GM18508 (cell line): ENCODE results near the gene EGLN1.
"Not testable (repeated sequence)": the region's sequence is repeated elsewhere in the genome, so short reads cannot be mapped to it uniquely, and the experiment has no call there.

Experiments used
- ATAC-seq: cut with Tn5 transposase; IDR thresholded peaks from one replicate; pipeline ENCODE4 v1.9.1; 2021; ENCODE audit warnings: moderate number of reproducible peaks; ENCODE audit not compliant: insufficient read depth, unreplicated experiment

Gene EGLN1

DNA sequence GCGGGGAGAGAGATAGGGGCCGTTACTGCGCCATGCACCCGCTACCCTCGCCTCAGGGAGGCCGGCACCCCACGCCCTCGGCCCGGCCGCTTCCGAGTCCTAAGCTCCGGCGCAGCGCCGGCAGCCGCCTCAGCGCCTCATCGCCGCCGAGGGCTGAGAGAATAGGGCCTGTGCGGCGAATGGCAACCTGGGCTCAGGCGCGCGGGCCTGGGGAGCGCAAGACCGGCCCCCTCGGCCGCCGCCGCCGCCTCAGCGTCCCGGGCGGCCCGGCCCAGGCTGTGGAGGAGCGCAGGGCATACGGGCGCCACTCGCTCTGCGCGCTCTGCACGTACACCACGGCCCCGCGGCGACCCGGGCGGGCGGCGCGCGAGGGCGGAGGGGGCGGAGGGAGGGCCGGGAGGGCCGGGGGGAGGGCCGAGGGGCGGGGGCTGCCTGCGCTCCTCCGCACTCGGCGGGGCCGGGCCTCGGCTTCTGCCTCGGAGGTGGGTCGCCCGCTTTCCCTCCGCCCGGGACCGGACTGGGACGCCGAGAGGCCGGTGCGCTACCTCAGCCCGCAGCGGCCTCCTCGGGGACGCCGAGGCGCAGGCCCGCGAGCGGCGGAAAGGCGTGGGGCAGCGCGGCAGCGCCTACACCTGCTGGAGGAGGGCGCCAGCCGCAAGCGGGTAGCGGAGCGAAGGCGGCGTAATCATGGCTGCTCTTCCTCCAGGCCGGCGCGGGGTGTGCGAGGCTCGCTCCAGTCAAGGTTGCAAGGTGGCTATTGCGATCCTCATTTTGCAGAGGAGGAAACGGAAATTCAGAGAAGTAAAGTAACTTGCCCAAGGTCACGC is at the start of gene EGLN1:
EGLN1 (minus strand) TSS at position 317 of the 827 bp plus-strand sequence. CDS start 399 bp downstream, outside the sequence.
- ATAC-seq = peak; percentile 47

DNA sequence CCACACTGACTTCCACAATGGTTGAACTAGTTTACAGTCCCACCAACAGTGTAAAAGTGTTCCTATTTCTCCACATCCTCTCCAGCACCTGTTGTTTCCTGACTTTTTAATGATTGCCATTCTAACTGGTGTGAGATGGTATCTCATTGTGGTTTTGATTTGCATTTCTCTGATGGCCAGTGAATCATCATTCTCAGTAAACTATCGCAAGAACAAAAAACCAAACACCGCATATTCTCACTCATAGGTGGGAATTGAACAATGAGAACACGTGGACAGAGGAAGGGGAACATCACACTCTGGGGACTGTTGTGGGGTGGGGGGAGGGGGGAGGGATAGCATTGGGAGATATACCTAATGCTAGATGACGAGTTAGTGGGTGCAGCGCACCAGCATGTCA is 49.4 kb upstream of the EGLN1 start:
- not testable (repeated sequence) for ATAC-seq

DNA sequence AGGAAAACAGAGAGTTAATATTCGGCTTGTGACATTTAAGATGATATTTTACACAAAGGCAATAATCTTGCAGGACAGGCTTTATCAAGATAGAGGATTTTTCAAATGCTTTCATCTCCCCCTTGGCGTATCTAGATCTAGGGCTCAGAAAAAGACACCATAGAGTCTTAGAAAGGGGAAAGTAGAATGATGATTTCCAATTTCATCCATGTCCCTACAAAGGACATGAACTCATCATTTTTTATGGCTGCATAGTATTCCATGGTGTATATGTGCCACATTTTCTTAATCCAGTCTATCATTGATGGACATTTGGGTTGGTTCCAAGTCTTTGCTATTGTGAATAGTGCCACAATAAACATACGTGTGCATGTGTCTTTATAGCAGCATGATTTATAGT is 48.9 kb upstream of the EGLN1 start:
- not testable (repeated sequence) for ATAC-seq

DNA sequence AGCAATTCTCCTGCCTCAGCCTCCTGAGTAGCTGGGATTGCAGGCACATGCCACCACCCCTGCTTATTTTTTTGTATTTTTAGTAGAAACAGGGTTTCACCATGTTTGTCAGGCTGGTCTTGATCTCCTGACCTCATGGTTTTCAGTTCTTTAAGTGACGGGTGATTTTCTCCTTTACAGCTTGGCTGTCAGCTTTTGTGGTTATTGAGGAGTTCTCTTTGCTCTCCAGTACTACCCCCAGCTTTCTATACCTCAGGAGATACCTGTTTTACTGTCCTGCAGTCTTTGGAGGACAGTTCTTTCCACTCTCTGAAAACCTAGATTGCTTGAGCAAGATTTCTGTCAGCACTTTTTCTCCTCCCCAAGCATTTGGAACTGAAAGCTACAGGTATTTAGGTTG is 45.9 kb upstream of the EGLN1 start:
- no peak for ATAC-seq

DNA sequence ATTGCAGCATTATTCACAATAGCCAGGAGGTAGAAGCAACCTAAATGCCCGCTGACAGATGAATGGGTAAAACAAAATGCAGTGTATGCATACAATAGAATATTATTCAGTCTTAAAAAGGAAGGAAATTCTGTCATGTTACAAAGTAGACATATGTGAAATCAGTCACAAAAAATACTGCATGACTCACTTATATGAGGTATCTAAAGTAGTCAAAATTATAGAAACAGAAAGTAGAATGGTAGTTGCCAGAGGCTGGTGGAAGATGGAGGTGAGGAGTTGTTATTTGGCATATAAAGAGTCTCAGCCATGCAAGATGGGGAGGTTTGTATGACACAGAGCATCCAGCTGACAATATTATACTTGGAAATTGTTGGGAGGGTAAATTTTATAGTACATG is 43.0 kb upstream of the EGLN1 start:
- no peak for ATAC-seq

GRCh38 chr1:231463541-231463940 is 41.5 kb upstream of the EGLN1 start:
- ATAC-seq = no peak

DNA sequence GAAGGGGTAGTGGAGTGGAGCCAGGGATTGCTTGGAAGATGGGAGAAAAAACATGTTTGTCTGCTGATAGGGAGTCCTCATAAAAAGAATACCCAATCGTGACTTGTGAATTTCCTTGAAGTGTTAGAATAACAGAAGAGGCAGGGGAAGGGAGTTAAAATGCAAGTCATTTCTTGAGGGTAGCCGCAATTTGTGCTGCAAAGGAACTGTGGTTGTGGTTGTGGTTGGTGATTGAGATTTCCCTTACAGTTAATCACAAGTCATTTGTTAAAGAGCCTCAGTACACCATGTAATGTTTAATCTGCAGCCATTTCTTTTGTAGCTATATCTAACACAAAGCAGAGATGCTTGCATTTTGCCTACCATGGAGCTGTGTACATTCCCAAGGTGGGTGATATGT is 38.5 kb upstream of the EGLN1 start:
- peak; percentile 85 for ATAC-seq

DNA sequence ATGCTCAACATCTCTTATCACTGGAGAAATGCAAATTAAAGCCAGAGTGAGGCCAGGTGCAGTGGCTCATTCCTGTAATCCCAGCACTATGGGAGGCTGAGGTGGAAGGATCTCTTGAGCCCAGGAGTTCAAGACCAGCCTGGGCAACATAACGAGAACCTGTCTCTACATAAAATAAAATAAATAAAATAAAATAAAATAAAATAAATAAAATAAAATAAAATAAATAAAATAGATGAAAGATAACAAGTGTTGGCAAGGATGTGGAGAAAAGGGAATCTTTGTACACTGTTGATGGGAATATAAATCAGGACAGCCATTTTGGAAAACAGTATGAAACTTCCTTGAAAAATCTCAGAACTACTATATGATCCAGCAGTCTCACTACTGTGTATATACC is 37.4 kb upstream of the EGLN1 start:
- not testable (repeated sequence) for ATAC-seq

- not testable (repeated sequence) for ATAC-seq
Measured at GRCh38 chr1:231457956-231458355, 35.9 kb upstream of the EGLN1 start.

DNA sequence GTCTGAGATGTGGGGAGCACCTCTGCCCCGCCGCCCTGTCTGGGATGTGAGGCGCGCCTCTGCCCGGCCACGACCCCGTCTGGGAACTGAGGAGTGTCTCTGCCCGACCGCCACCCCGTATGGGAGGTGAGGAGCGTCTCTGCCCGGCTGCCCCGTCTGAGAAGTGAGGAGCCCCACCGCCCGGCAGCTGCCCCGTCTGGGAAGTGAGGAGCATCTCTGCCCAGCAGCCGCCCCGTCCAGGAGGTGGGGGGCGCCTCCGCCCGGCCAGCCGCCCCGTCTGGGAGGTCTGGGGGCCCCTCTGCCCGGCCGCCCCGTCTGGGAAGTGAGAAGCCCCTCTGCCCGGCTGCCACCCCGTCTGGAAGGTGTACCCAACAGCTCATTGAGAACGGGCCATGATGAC is 32.0 kb upstream of the EGLN1 start:
- not testable (repeated sequence) for ATAC-seq

DNA sequence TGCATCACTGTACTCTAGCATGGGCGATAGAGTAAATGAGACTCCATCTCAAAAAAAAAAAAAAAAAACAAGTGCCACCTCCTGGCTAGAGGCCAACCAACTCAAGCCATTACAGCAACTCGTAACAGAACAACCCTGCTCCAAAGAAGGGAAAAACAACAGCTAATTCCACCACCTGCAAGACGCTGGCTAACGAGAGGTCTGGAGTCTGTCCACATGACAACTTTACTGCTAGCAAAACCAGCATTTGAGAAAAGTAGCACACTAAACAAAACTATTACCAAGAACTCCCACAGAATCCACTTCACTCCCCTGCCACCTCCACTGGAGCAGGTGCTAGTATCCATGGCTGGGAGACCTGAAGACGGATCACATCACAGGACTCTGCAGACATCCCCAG is 24.1 kb upstream of the EGLN1 start:
- ATAC-seq = no peak

- ATAC-seq = no peak
Measured at GRCh38 chr1:231444059-231444458, 22.0 kb upstream of the EGLN1 start.

- no peak for ATAC-seq
Measured at GRCh38 chr1:231443363-231443762, 21.3 kb upstream of the EGLN1 start.

- no peak for ATAC-seq
Measured at GRCh38 chr1:231442735-231443134, 20.6 kb upstream of the EGLN1 start.

- ATAC-seq = no peak
Measured at GRCh38 chr1:231432996-231433395, 10.9 kb upstream of the EGLN1 start.

- ATAC-seq = no peak
Measured at GRCh38 chr1:231431665-231432415, 9.8 kb upstream of the EGLN1 start.

DNA sequence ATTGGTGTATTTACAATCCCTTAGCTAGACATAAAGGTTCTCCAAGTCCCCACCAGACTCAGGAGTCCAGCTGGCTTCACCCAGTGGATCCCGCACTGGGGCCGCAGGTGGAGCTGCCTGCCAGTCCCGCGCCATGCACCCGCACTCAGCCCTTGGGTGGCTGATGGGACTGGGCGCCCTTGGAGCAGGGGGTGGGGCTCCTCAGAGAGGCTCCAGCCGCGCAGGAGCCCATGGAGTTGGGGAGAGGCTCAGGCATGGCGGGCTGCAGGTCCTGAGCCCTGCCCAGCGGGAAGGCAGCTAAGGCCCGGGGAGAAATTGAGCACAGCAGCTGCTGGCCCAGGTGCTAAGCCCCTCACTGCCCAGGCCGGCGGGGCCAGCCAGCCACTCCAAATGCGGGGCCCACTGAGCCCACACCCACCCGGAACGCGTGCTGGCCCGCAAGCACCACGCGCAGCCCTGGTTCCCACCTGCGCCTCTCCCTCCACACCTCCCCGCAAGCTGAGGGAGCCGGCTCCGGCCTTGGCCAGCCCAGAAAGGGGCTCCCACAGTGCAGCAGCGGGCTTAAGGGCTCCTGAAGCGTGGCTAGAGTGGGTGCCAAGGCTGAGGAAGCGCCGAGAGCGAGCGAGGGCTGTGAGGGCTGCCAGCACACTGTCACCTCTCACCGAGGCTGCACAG is 8.7 kb upstream of the EGLN1 start:
- not testable (repeated sequence) for ATAC-seq

- no peak for ATAC-seq
Measured at GRCh38 chr1:231428377-231428776, 6.3 kb upstream of the EGLN1 start.

DNA sequence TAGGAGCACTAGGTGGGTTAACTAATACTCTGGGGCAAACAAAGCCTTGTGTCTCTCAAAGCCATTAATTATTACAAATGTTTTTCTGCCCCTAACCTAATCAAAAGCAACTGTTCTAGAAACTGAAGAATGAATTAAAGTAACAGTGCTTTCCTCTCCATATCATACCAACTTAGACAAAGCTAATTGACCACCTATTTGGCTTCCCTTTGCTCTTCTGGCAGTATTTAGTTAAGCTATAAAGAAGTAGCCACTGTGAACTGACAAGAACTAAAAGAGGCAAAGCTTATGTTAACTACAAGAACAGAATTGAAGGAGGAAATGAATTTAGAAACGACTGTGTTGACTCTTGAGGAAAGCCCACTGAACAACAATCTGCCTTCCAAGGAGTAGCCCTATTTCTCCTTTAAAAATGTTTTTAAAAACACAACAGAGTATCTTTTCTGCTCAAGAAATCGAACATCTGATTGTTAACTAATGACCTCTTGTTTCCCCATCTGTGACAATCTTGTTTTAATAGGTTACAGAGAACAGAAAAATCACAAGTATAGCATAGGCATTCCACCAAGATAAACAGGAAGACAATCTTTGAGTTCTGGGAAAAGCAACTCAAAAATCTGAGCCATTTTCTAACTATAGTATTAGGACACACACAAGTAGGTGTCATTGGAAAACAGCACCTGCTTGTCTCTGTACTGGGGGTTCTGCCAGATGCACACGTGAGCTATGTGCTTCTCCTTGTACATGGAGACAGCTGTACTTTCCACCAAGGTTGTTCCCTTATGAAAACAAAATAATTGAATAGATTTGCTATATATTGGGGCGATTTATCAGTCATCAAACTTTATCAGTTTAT is 3.1 kb upstream of the EGLN1 start:
- no peak for ATAC-seq

- ATAC-seq = no peak
Measured at GRCh38 chr1:231423648-231424047, 1.6 kb upstream of the EGLN1 start.
